NCI-H146 treated with DMSO at 0.1 percent for 48 hours (cell line): ENCODE data around the gene RCOR2.
"Not testable (repeated sequence)": the region's sequence is repeated elsewhere in the genome, so short reads cannot be mapped to it uniquely, and the experiment has no call there.

ENCODE experiments used
- DNase-seq: peaks from one replicate; lab custom pipeline; 2025; ENCODE audit not compliant: unreplicated experiment; lab: John Stamatoyannopoulos, UW

Gene RCOR2

GRCh38 chr11:63916837-63917691, at the start of gene RCOR2:
Gene RCOR2, minus strand, starts transcription at chr11:63917164. Its CDS starts 708 bp downstream, at chr11:63916456.
- DNase-seq, result peak; percentile 69

- DNase-seq, result no peak
These were observed 49.5 kb upstream of the RCOR2 start for GRCh38 chr11:63966444-63966843.

GRCh38 chr11:63963895-63964294, 46.9 kb upstream of the RCOR2 start:
- not testable (repeated sequence) for DNase-seq

- peak; percentile 27 for DNase-seq
These were observed 44.8 kb upstream of the RCOR2 start for GRCh38 chr11:63961608-63962412.

- DNase-seq, result no peak
These were observed 41.0 kb upstream of the RCOR2 start for GRCh38 chr11:63958008-63958407.

- DNase-seq, result no peak
These were observed 35.6 kb upstream of the RCOR2 start for GRCh38 chr11:63952570-63952969.

- no peak for DNase-seq
These were observed 35.0 kb upstream of the RCOR2 start for GRCh38 chr11:63951779-63952536.

GRCh38 chr11:63945477-63946163, 28.7 kb upstream of the RCOR2 start:
- DNase-seq, result peak; percentile 41

GRCh38 chr11:63944987-63945386, 28.0 kb upstream of the RCOR2 start:
- no peak for DNase-seq

- no peak for DNase-seq
These were observed 25.8 kb upstream of the RCOR2 start for GRCh38 chr11:63942803-63943202.

GRCh38 chr11:63941901-63942300, 24.9 kb upstream of the RCOR2 start:
- no peak for DNase-seq

GRCh38 chr11:63940786-63941185, 23.8 kb upstream of the RCOR2 start:
- DNase-seq, result no peak

- DNase-seq, result peak; percentile 13
These were observed 22.5 kb upstream of the RCOR2 start for GRCh38 chr11:63939397-63939891.

GRCh38 chr11:63938479-63939396, 21.8 kb upstream of the RCOR2 start, which contains the start of gene NAA40:
Gene NAA40, plus strand, starts transcription at chr11:63939002. Its CDS starts 95 bp downstream, at chr11:63939097.
- peak; percentile 92 for DNase-seq

- DNase-seq, result no peak
These were observed 20.9 kb upstream of the RCOR2 start for GRCh38 chr11:63937713-63938478.

- no peak for DNase-seq
These were observed 16.5 kb upstream of the RCOR2 start for GRCh38 chr11:63933459-63933858.

- DNase-seq, result no peak
These were observed 14.9 kb upstream of the RCOR2 start for GRCh38 chr11:63931876-63932275.

- DNase-seq, result no peak
These were observed 14.1 kb upstream of the RCOR2 start for GRCh38 chr11:63931045-63931444.

- no peak for DNase-seq
These were observed 12.7 kb upstream of the RCOR2 start for GRCh38 chr11:63929616-63930015.
